Stimulated activated CD4-positive, alpha-beta T cell treated with anti-CD3 and anti-CD28 coated beads, Interleukin-12 subunit alpha, Interleukin-12 subunit beta, amount 100 ng/mL, for 24 hours (primary cell): ENCODE results near the gene SYTL5.
"Not testable (repeated sequence)": the region's sequence is repeated elsewhere in the genome, so short reads cannot be mapped to it uniquely, and the experiment has no call there.

Source experiments
- DNase-seq, 2 experiments: peaks; one replicate each; pipeline ENCODE4 v3.0.0-alpha.2; 2020; ENCODE audit warnings: low read depth in 2 of 2

The SYTL5 gene

DNA sequence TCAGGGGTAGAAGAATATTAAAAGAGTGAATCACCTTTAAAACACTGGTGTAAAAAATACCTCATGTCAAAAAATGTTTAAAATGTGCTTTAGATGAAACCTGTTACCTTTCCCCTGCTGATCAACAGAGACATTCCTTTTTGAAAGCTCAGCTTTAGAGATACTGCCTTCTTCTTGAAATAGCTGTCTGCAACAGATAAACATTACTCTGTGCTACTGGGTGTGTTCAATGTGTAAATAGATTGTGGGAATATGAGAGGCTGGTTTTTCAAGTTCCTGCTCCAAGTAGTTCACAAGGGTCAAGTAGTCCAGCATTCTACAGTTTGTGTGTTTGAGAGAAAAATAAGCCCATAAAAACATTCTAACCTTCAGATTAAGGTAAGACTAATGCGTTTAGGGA, at the start of gene SYTL5:
Gene SYTL5, plus strand, starts transcription at position 263 of the 400 bp plus-strand sequence. CDS start 27,337 bp downstream, outside the sequence.
- DNase-seq: no peak

- DNase-seq: no peak
Measured at GRCh38 chrX:37958525-37959211, 47.7 kb upstream of the SYTL5 start.

GRCh38 chrX:37959212-37960021, 46.9 kb upstream of the SYTL5 start:
- no peak for DNase-seq

GRCh38 chrX:37961118-37961517, 45.2 kb upstream of the SYTL5 start:
- DNase-seq: no peak

DNA sequence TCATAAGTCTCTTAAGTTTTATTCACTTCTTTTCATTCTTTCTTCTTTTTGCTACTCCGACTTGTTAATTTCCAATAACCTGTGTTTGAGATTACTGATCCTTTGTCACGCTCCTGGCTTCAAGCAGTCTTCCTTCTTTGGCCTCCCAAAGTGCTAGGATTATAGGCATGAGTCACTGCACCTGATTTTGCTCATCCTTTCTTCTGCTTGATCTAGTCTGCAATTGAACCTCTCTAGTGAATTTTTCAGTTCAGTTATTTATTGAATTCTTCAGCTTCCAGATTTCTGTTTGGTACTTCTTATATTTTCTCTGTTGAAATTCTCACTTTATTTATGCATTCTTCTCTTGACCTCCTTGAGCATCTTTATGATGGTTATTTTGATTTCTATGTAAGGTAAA, 38.6 kb upstream of the SYTL5 start:
- no peak for DNase-seq

- no peak for DNase-seq
Measured at GRCh38 chrX:37975421-37975820, 30.9 kb upstream of the SYTL5 start.

GRCh38 chrX:37976153-37976552, 30.2 kb upstream of the SYTL5 start:
- no peak for DNase-seq

GRCh38 chrX:37984880-37985279, 21.5 kb upstream of the SYTL5 start:
- DNase-seq: no peak

GRCh38 chrX:37986893-37987292, 19.5 kb upstream of the SYTL5 start:
- no peak for DNase-seq

DNA sequence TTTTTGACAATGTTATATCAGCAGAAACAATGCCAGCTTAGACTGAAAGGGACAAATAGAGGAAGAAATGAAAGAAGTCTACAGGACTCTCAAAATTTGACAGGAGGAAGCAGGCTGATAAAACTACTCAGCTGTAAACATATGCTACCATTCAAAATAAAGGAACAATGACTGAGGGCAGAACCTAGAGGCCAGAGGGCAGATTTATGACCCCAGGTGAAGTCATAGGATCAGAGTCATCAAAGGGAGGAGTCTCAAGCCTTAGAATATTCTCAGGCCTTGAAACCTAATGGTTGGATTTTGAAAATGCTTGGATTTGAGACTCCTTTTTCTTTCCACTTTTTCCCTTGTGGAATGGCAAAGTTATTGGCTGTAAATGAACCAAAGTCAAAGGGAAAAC, 17.0 kb upstream of the SYTL5 start:
- no peak for DNase-seq

DNA sequence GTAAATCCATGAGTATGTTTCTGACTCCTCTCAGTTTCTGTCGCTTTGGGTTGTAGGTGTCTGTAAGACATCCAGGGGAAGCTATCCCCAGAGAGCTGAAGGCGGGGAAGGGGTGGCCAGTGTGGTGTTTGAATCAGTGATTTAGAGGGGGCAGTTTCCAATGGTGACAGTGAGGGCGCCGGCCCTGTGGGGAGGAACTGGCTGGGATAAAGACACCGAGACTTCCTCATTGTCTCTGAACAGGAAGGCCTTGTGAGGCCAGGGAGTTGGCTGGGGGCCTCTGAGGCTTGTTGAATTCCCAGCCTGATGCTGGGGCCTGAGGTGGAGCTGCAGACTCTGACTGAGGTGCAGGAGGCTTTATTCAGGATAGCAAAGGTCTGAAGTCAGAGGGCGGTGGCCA, 15.1 kb upstream of the SYTL5 start:
- not testable (repeated sequence) for DNase-seq

- no peak for DNase-seq
Measured at GRCh38 chrX:37993176-37993575, 13.2 kb upstream of the SYTL5 start.

GRCh38 chrX:37993837-37994619, 12.3 kb upstream of the SYTL5 start:
- DNase-seq: no peak

GRCh38 chrX:37995428-37995827, 10.9 kb upstream of the SYTL5 start:
- DNase-seq: no peak

DNA sequence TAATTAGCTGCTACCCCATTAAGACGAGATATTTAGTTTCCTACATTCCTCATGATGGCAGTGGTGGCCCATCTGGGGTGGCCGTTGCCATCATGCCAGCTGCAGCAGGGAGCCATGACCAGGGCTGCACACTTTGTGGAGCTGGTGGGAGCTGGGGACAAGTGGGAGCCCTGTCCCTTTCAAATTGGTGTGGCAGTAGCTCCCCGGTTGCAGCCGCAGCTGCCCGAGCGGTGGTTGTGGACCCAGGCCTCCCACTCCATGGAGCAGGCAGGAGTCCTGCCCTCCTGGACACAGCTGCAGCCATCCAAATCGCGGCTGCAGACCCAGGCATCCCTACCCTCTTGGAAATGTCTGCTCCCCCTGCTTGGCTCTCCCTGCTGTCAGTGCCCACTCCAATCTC, 9.3 kb upstream of the SYTL5 start:
- no peak for DNase-seq

GRCh38 chrX:37998586-37999262, 7.6 kb upstream of the SYTL5 start:
- DNase-seq: no peak

DNA sequence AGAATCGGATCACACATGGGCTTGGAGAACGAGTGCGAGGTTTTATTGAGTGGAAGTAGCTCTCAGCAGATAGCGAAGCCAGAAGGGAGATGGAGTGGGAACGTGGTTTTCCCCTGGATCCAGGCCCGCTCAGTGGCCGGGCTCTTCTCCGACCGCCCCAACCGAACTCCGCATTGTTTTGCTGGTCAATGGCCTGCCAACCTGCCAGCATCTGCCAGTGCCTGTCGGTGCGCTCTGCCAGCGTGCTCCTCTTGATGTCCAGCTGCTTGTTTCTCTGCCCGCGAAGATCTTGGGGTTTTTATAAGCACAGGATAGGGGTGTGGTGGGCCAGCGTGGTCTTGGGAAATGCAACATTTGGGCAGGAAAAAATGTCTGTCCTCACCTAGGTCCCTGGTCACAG, 5.6 kb upstream of the SYTL5 start:
- DNase-seq: no peak

DNA sequence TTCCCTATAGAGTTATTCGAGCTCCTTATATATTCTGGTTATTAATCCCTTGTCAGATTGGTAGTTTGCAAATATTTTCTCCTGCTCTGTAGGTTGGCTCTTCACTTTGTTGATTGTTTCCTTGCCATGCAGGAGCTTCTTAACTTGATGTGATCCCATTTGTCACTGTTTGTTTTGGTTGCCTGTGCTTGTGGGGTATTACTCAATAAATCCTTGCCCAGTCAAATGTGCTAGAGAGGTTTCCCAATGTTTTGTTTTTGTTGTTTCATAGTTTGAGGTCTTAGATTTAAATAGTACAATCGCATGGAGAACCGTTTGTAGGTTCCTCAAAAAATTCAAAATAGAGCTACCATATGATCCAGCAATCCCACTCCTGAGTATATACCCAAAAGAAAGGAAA, 2.3 kb upstream of the SYTL5 start:
- DNase-seq: no peak

GRCh38 chrX:38006778-38007177, 425 bp downstream of the SYTL5 start:
- no peak for DNase-seq

- DNase-seq: no peak
Measured at GRCh38 chrX:38008658-38009057, 2.3 kb downstream of the SYTL5 start.

GRCh38 chrX:38009641-38010040, 3.3 kb downstream of the SYTL5 start:
- DNase-seq: no peak
